ENCODE data around the gene P3H1.

P3H1 gene

GRCh38 chr1:42745851-42746250 lies 21.0 kb downstream of the P3H1 start:
- TF ChIP-seq POLR2A (IDR thresholded peaks at IDR 0.05; ENCODE audit: low read depth, low read length) = no peak
- DNase-seq (ENCODE audit: insufficient read length, low spot score) = no peak
- FAIRE-seq = no peak

GRCh38 chr1:42744148-42744413 lies 22.7 kb downstream of the P3H1 start:
- FAIRE-seq (no peak), DNase-seq (ENCODE audit: insufficient read length, low spot score) (no peak)
- TF ChIP-seq POLR2A (IDR thresholded peaks at IDR 0.05; ENCODE audit: low read depth, low read length) = no peak

GRCh38 chr1:42743317-42744147 lies 23.3 kb downstream of the P3H1 start:
- DNase-seq (ENCODE audit: insufficient read length, low spot score) = no peak
- no peak for TF ChIP-seq POLR2A (IDR thresholded peaks at IDR 0.05; ENCODE audit: low read depth, low read length)
- no peak for FAIRE-seq

GRCh38 chr1:42742617-42743316 lies 24.1 kb downstream of the P3H1 start:
- FAIRE-seq (no peak), DNase-seq (ENCODE audit: insufficient read length, low spot score) (no peak)
- no peak for TF ChIP-seq POLR2A (IDR thresholded peaks at IDR 0.05; ENCODE audit: low read depth, low read length)

DNA sequence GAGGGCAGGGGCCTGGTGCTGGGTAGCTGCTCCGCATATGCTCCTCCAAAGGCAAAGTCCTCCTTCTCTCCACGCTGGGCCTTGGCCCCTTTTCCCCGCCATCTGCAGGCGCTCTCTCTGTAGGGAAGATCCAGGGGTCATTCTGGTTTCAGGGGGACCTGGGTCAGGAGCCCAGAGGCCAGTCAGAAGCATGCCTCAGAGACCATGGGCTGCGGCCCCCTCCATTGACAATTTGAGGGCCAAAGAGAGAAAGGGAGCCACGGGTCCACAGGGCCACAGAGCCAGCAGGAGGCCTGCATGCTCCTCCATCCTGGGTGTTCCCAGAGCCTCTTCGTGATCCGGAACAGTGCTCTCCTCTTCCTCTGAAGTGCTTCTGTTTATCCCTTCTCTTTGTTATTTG lies 24.7 kb downstream of the P3H1 start:
- no peak for TF ChIP-seq POLR2A (IDR thresholded peaks at IDR 0.05; ENCODE audit: low read depth, low read length)
- FAIRE-seq = no peak
- DNase-seq (ENCODE audit: insufficient read length, low spot score) = no peak

DNA sequence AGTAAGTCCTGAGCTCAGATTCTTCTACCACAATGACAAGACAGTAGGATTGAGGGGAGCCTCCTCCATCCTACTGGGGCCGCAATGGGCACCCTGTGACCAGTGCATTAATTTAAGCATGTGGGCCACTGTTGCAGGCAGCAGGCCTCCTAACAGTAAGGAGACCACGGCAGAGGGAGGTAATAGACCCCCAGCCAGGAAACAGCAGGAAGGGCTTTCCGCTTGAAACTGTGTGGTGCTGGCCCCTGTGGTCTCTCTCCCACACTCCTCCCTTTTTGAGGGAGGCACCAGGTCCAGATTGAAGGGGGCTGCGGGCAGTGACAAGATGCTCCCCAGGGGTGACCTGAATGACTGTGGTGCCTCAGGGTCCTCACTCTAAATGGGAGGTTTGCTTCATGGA lies 25.1 kb downstream of the P3H1 start:
- DNase-seq (ENCODE audit: insufficient read length, low spot score) = no peak
- FAIRE-seq = no peak
- no peak for TF ChIP-seq POLR2A (IDR thresholded peaks at IDR 0.05; ENCODE audit: low read depth, low read length)

DNA sequence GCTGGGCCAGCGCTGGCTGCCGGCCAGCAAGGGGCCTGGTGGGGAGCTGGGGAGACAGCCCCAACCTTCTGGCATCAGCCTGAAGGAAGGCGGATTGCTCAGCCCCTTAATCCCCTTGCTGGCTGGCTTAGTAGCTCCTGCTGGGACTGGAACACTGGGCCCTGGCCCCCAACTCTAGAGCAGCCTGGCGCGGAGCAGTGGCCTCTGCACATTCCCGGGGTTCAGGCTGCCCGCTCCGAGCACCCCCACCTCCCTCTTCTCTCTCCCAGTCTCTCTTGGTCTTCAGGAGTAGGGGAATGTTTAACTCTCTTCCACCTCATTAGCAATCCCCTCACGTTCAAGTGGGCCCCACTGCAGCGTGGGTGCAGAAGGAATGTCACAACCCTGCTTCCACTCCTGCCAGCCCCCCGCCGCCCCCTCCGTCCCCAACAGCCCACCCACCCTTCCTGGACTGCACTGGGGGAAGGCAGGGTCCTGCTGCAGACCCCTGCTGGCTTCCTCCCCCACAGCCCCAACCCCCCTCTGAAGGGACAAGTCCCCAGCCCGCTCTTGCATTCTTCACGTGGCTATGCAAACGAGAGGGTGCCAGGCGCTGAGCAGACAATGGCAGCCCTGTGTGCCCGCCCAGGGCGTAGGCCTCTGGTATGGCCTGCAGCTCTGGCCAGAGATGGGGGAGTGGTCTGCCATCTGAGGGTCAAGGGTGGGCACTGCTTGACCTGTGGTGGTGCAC lies 25.8 kb downstream of the P3H1 start:
- DNase-seq (ENCODE audit: insufficient read length, low spot score) (no peak), FAIRE-seq (no peak)
- no peak for TF ChIP-seq POLR2A (IDR thresholded peaks at IDR 0.05; ENCODE audit: low read depth, low read length)

DNA sequence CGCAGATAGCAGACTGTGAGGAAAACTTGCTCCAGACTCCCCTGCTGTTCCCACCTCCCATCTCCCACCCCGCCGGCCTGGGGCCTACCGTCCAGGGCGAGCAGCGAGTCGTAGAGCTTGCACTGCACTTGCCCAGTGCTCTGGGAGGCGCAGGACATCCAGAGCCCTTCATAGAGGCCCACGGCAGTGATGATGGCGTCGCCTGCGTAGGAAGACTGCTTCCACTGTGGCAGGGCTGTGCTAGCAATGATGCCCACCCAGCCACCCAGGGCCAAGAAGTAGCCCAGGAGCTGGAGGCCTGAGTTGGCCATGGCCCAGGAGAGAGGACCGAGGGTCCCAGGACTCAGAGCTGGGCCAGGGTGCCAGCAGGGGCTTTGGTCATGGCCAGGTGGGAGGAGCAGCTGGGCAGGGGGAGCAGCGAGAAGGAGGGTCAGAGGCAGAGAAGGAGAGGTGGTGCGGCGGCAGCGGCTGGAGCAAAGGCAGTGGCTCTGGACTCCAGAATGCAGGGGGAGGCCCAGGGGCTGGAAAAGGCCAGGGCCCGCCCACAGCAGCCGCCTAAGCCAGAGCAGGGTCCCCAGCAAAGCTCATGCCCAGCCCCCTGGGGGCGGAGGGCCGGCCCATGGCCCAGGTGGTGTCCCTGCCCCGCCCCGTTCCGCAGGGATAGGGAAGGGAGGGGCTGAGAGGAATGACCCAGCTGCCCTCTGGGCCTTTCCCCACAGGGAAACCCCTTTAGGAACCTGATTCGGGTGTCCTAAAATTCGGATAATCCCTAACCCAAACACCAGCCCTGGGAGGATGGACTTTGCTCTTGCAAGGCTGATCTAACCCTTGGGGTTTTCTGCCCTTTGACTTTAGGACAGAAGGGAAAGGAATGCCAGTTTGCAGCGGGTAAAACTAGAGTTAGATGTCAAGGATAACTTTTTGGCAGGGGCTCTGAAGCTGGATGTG lies 26.8 kb downstream of the P3H1 start, which contains the start of gene CLDN19:
Gene CLDN19 (minus strand): TSS at position 484 of the 948 bp plus-strand sequence. CDS start 173 bp downstream, at position 311.
- FAIRE-seq (no peak), DNase-seq (ENCODE audit: insufficient read length, low spot score) (no peak)
- TF ChIP-seq POLR2A (IDR thresholded peaks at IDR 0.05; ENCODE audit: low read depth, low read length) = no peak

- FAIRE-seq = no peak
These were observed 28.1 kb downstream of the P3H1 start for GRCh38 chr1:42738678-42739226.

GRCh38 chr1:42737986-42738677 lies 28.7 kb downstream of the P3H1 start:
- DNase-seq (ENCODE audit: insufficient read length, low spot score) (no peak), FAIRE-seq (no peak)
- no peak for TF ChIP-seq POLR2A (IDR thresholded peaks at IDR 0.05; ENCODE audit: low read depth, low read length)

More at GRCh38 chr1:42738678-42739226, 28.1 kb downstream of the P3H1 start:
- TF ChIP-seq POLR2A (IDR thresholded peaks at IDR 0.05; ENCODE audit: low read depth, low read length) = no peak
- DNase-seq (ENCODE audit: insufficient read length, low spot score) = no peak

DNA sequence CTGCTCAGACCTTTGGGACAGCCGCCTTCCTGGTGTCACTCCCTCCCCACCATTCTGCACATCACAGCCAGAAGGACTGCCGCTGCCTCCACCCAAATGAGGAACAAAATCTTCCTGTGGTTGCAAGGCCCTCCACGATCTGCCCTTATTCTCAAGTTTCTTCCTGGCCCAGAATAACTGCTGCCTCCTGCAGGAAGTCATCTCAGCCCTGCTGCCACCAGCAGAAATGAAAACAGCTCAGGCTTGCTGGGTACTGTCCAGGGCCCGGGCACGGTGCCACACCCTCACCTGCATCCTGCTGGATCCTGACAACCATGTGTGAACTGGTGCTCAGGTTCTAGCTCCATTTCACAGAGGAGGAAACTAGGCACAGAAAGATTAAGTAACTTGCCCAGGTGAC lies 29.6 kb downstream of the P3H1 start:
- no peak for FAIRE-seq
- no peak for DNase-seq (ENCODE audit: insufficient read length, low spot score)
- no peak for TF ChIP-seq POLR2A (IDR thresholded peaks at IDR 0.05; ENCODE audit: low read depth, low read length)

- FAIRE-seq = no peak
- no peak for DNase-seq (ENCODE audit: insufficient read length, low spot score)
- no peak for TF ChIP-seq POLR2A (IDR thresholded peaks at IDR 0.05; ENCODE audit: low read depth, low read length)
These were observed 30.1 kb downstream of the P3H1 start for GRCh38 chr1:42736571-42737200.

Data from H54 (cell line).